HG02938 (cell line): Measurements from ENCODE around the gene LAMA4.
A peak's percentile ranks its signal among the peaks of the same experiment; 100 is the strongest.

ENCODE experiments used
- ATAC-seq: cut with Tn5 transposase; IDR thresholded peaks from one replicate; pipeline ENCODE4 v1.9.1; 2021; ENCODE audit warnings: mild to moderate bottlenecking, moderate library complexity; ENCODE audit not compliant: unreplicated experiment

Gene LAMA4

GRCh38 chr6:112191509-112192020 is 62.8 kb downstream of the LAMA4 start:
- ATAC-seq, result no peak

GRCh38 chr6:112190164-112190563 is 64.2 kb downstream of the LAMA4 start:
- no peak for ATAC-seq

GRCh38 chr6:112189494-112189893 is 64.9 kb downstream of the LAMA4 start:
- ATAC-seq, result no peak

GRCh38 chr6:112188906-112189305 is 65.5 kb downstream of the LAMA4 start:
- no peak for ATAC-seq

- no peak for ATAC-seq
Measured at GRCh38 chr6:112187736-112188135, 66.6 kb downstream of the LAMA4 start.

- no peak for ATAC-seq
Measured at GRCh38 chr6:112184951-112185350, 69.4 kb downstream of the LAMA4 start.

GRCh38 chr6:112183271-112183671 is 71.1 kb downstream of the LAMA4 start:
- ATAC-seq, result no peak

- ATAC-seq, result no peak
Measured at GRCh38 chr6:112181130-112181529, 73.2 kb downstream of the LAMA4 start.

GRCh38 chr6:112180095-112180820 is 74.1 kb downstream of the LAMA4 start:
- ATAC-seq, result peak; percentile 86

- ATAC-seq, result no peak
Measured at GRCh38 chr6:112179631-112180030, 74.7 kb downstream of the LAMA4 start.

- ATAC-seq, result no peak
Measured at GRCh38 chr6:112178846-112179245, 75.5 kb downstream of the LAMA4 start.

GRCh38 chr6:112177092-112177491 is 77.3 kb downstream of the LAMA4 start:
- no peak for ATAC-seq

- ATAC-seq, result no peak
Measured at GRCh38 chr6:112176175-112176574, 78.2 kb downstream of the LAMA4 start.

- ATAC-seq, result no peak
Measured at GRCh38 chr6:112173221-112173804, 81.1 kb downstream of the LAMA4 start.

- ATAC-seq, result no peak
Measured at GRCh38 chr6:112172540-112172939, 81.8 kb downstream of the LAMA4 start.

- ATAC-seq, result no peak
Measured at GRCh38 chr6:112169541-112169940, 84.8 kb downstream of the LAMA4 start.

GRCh38 chr6:112163295-112164257 is 90.8 kb downstream of the LAMA4 start:
- ATAC-seq, result peak; percentile 100

GRCh38 chr6:112160745-112161144 is 93.6 kb downstream of the LAMA4 start:
- no peak for ATAC-seq

- no peak for ATAC-seq
Measured at GRCh38 chr6:112156668-112157067, 97.7 kb downstream of the LAMA4 start.

GRCh38 chr6:112155886-112156285 is 98.5 kb downstream of the LAMA4 start:
- ATAC-seq, result no peak

GRCh38 chr6:112154711-112155110 is 99.7 kb downstream of the LAMA4 start:
- no peak for ATAC-seq
